ENCODE measurements around the gene DYNC2I2.

- no peak for TF ChIP-seq CTCF (IDR thresholded peaks at IDR 0.05; ENCODE audit: insufficient read depth, low read length, poor library complexity, severe bottlenecking)
- TF ChIP-seq EZH2phosphoT487 (conservative IDR thresholded peaks at IDR 0.05; ENCODE audit: low read length): no peak
Observed at GRCh38 chr9:128634651-128635262, 21.9 kb downstream of the DYNC2I2 start.
